GM19438 (cell line): Measurements from ENCODE around the gene PIAS3.

ENCODE experiments used
- ATAC-seq: cut with Tn5 transposase; IDR thresholded peaks from one replicate; pipeline ENCODE4 v1.9.1; 2021; ENCODE audit warnings: low read depth; ENCODE audit not compliant: unreplicated experiment

The PIAS3 gene

DNA sequence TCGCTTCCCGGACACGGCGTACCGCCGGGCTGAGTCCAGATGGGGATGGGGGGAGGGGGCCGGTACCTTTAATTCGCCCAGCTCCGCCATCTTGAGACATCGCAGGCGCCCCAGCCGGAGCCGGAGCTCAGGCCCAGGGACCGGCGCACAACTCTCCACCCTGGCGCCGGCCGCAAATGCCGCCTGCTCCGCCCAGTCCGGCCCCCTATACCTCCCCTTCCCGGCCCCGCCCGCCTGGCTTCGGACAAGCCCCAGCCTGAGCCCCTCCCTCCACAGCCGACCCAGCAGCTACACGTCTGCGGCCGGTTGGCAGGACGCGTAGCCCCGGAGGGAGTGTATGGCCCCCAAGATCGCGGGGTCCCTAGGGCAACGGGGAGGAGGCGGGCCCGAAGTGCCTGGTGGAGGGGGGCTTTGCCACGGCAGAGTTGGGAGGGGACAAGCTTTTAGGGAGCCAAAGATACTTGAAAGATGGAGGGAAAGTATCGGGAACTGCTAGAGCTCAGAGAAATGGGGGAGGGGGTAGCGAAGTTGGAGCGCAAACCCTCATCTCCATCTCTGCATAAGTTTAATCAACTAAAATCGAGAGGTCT lies at the start of gene PIAS3:
Gene PIAS3, minus strand, starts transcription at position 181 of the 590 bp plus-strand sequence. Its CDS starts 91 bp downstream, at position 90.
- peak; percentile 75 for ATAC-seq

DNA sequence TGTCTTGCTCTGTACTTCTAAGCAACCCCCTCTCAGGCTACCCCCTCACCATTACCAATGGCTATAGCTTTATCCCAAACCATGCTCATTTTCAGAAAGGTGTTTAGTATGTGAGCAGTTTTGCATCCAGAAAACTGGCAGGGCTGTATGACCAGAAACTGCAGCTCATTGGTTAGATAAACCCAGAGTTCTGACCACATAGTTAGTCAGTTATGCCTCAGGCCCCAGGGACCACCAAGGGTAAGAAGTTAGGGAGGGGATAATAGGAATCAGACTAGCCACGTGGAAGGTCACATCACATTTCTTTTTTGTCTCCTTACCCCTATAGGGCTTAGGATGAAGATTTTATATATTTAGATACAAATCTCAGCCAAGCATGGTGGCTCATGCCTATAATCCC lies 49.8 kb upstream of the PIAS3 start:
- ATAC-seq, result no peak

DNA sequence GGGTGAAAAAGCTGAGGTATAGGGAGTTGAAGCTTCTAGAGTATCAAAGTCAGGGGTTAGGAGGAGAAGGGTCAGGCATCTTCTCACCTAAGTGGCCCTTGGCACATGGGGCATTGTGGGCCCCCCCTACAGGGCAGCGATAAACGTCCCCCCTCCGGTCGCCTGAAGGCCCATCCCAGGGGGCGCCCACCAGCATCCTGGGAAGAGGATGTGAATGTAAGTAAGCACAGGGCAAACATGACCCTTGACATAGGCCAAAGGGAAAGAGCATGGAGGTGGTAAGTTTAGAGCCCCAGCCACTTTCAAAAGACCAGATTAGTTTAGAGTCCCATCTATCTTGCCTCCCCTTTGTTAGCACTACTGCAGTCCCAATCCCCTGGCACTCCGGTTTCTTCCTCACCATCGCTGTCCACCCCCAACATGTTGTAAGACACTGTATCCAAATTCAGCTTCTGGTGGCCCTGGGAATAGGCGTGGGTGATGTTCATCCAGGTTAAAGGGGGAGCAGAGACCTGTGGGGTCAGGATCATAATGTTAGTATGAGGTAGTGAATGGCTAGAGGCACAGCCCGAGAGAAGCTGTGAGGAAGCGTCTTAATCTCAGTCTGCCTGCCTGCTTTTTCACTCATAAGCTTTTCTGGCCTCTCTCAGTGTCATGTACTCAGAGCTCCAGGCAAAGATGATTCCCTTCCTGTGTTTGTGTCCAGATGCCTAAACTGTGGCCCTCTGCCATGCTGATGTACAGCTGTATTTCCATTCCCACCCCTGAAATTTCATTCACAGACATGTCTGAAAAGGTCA lies 48.3 kb upstream of the PIAS3 start:
- ATAC-seq, result no peak

DNA sequence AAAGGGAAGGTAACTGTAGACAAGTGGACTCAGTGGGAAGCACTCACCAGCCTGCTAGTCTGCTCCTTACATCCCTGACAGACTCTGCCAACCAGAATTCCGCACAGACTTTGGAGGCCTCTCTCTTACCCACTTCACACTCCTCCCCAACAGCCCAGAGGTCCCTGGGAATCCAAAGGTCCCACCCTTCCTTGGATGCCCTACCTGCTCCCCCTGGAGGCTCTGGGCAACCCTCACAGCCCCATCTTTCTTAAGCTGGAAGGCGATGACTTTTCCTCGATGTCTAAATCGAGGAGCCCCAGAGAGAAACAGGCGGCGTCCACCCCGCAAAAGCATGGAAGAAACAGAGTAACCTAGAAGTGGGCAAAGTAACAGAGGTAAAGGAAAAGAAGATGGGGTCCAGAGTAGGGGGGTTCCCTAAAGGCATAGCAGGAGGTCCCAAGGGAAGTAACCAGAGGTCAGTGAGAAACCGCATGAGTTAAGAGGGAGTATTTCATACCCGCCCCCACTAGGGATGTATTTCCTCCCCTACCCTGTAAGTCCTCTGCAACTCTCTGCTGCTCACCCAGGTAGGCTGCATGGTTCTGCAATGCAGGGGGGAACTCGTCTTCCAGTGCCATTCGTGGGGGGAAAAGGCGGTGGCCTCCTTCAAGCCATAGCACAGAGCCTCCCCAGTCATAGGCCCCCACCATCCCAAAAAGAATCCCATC lies 42.6 kb upstream of the PIAS3 start:
- no peak for ATAC-seq

DNA sequence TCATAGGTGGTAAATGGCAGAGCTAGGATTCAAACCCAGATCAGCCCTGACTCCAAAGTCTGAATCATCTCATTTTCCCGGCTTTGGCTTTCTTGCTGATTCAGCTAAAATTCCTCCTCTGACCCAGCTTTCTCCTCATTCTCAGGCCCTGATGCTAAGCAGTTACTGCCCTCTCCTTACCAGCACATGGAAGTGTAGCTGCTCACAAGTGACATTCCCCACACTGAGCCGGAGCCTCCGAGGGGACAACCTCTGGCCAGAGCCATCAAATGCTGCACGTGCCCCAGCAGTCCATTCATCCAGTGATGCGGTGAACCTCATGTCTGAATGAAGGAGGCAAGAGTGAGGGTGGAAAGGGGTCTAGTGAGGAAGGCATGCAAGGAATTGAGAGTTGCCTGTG lies 39.9 kb upstream of the PIAS3 start:
- no peak for ATAC-seq

DNA sequence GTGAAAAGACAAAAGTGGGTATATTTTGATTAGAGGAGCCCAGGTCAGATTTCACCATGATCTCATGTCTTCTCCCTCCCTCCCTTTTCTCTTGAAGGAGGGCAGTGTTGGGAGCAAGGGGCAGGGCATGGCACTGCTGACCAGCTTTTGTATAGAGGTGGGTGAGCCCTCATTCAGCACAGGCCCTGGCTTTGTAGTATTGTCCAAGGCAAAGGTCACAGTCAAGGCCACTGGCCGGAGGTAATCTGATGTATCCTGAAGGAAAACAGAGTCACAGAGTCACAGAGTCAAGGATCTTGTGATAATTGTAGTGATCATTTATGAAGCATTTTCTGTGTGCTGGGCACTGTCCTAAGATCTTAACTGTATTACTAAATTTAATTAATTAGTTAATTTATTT lies 39.1 kb upstream of the PIAS3 start:
- ATAC-seq, result no peak

DNA sequence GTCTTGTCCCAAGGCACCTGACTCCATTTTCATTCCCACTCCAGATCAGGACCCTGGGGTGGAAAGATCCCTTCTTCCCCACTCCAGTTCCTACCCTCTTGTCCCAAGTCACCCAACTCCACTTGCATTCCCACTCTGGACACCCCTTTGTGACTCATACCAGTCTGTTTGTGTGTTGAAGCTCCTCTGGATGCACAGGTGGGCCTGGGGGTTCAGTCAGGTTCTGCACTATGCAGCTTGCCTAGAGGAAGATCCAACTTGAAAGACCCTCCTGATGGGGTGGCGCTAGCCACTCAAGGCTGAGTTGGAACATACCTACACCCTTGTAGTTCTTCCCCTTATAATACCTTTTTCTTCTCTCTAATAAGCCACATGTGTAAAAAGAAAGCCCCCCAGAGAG lies 36.6 kb upstream of the PIAS3 start:
- ATAC-seq, result no peak

DNA sequence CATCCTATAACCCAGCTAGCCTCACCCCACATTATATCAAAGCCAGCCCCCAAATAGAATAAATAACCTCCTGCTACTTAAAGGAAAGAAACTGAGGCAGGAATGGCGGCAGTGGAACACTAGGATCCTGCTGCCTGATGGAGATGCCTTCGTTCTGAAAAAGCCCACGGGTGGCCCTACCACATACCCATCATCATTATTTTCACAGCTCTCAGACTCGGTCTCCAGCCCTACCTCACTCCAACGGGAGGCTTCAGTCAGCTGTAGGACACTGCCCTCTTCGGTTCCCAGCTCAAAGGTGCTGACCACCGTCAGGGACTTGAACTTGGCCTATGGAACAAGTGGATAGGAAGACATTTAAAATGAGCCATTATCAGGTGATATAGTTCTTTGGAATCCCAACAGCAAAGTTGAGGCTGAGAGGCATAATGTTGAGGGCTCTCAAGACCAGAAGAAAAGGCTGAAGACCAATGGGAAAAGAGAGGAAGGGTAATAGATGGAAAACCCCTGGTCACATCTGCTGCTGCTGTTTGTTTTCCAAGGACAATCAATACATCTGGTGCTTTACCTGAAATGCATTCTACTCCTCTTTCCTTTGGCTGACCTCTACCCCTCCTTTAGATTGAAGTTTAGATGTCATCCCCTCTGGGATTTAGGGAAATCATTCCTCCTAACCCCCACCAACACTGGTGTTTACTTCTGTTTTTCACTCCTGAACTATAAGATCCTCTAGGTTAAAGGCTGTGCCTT lies 34.6 kb upstream of the PIAS3 start:
- no peak for ATAC-seq

DNA sequence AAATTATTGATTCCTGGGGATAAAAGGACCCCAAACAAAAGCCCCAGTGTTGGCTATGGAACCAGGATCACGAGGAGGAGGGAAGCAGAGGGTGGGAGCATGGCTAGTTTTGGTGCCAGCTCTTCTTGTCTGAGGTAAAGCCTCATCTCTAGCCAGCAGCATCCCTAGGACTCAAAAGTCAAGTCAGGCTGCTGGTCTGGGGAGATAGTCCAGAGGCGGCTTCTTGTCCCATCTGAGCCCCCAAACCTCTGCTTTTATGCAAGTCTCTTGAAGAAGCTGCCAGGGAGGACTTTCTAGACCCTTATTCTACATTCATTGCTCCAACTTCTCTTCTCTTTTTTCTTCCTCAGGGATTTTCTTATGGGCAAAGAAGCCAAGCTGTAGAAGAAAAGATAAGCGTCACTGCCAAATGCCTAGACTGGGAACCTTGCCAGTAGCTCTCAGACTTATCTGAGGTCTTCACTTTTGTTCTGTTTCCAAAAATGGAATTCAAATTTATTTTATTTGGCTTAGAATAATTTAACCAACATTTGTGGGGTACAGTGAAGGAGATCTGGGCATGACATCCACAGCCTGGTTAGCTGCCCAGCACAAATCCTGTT lies 33.7 kb upstream of the PIAS3 start:
- ATAC-seq, result no peak

DNA sequence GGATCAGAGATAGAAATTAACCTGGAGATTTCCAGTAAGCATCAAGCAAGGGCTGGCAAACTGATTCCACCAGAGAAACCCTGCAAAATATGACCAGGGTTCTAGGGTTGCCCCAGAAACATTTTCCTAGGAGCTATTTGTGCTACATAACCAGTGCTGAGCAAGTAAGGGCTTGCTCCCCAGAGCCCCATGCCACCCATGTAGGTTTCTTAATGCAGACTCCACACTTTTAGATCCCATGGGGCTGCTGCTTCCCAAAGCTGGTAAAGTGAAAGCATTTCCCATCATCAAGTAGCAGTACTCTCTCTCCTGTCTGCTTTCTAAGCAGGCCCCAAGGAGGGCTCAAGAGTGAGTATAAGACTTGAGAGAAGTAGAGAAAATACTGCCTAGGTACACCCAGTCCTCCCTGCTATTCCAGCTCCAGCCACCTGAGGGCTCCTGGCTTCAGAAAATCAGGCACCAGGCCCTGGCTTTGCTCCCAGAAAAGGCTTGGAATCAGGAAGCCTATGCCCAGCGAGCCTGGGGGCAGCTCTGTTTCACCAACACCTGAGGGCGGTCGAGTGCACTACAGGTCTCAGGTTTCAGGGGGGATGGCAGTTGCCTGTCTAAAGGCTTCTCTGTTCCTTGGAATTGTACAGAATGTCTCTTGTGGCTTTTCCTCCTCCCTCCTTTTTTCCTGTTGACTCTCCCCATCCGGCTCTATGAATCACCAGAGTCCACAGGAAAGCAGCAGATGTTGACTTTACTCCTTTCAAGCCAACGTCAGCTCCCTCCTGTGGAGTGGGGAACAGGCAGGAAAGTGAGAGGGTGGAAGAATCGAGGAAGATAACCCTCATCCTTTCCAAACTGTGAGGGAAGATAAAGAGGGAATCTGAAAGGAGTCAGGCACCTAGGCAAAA lies 33.0 kb upstream of the PIAS3 start:
- ATAC-seq, result no peak

DNA sequence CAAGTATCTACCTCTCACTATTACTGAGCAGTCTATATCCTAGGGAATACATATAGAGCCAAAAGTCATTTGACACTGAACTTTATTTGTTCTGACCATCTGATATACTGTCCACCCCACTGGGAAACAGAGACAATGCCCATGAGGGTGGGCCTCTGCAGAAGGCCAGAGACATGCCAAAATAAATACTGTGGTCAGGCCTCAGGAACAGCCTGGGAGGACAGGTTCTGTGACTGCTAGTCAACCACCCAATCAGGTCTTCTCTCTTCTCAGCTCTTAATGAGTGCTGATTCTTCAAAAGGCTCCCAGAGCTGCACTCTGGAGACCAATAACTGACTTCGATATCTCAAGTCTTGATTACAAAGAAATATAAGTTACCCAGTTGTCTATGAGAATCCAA lies 32.3 kb upstream of the PIAS3 start:
- ATAC-seq, result no peak

DNA sequence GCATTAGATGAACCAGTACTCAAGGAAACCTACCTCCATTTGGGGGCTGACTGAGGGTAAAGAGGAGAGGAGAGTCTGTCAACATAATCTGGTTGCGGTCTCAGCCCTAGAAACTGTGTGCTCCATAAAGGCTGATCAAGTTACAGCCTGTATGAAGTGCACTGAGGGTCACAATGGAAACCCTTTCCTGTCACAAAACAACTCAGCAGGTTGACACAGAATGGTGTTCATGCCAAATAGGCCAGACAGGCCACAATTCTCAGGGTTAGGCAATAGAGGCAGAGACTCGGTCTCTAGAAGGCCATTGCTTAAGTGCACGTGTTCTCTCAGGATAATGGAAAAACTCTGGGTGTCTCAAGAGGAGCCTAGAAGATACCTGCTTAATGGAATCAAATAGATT lies 30.8 kb upstream of the PIAS3 start:
- ATAC-seq, result no peak

DNA sequence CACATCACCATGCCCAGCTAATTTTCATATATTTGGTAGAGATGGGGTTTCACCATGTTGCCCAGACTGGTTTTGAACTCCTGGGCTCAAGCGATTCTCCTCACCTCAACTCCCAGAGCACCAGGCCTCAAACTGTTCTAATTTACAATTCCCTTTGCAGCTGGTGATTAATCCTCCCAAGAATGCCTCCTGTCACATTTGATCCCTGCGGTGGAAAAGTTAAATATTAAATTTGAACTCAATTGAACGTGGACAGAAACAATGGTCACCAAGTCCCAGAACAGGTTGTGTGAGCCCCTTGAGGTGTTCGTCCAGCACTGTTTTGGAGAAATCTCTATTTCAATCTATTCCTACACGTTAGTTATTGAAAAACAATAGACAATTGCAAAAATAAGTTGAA lies 28.8 kb upstream of the PIAS3 start:
- no peak for ATAC-seq

DNA sequence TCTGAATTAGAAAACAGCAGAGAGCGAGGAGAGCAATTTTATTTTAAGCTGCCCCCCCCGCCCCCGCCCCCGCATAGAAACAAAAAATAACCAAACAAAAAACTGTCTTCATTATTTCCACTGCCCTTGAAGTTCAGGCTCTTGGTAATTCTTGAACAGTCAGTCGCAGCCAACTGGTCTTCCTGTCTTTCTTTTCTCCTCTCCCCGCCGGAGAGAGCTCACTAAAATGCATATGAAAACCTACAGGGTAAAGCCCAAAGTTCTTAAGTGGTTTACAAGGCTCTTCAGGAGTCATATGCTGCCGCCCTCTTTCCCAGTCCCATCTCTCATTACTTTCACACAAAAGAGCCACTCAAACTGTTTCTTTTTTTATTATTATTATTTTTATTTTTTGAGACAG lies 27.9 kb upstream of the PIAS3 start:
- ATAC-seq, result no peak

DNA sequence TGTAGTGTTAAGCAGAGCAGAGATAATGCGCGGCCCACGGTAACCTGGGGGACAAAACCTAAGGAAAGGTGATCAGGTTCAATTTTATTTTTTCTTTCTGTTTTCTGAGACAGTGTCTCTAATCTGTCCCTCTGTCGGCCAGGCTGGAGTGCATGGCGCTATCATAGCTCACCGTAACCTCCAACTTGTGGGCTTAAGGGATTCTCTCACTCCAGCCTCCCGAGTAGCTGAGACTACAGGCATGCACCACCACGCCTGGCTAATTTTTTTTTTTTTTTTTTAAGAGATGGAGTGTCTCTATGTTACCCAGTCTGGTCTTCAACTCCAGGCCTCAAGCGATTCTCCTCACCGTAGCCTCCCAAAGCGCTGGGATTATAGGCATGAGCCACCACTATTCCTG lies 27.5 kb upstream of the PIAS3 start:
- no peak for ATAC-seq

DNA sequence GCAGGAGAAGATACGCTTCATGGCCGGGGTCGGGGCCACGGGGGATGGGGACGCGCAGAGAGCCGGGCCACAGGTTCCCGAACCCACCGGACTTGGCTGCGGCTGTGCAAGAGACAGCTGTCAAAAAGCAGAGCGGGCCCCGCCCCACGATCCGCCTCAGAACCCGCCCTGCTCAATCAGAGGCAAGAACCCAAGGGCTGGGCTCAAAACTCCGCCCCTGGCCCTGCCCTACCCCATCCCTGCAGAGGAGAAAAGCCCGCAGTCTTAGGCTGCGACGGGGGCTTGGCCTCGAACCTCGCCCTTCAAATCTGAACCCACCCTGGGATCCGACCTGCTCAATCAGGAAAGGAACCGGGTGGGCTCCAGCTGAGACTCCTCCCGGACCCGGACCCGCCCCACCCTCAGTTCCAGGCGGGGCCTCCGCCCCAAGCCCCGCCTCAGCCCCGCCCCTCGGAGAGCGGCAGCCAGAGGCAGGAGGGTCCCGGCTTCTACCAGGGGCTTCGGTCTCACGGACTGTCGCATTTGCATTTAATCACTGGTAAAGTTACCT lies 26.9 kb upstream of the PIAS3 start, which contains the start of gene ANKRD35:
Gene ANKRD35, minus strand, starts transcription at position 129 of the 550 bp plus-strand sequence. Its CDS starts 108 bp downstream, at position 21.
- ATAC-seq, result peak; percentile 99

DNA sequence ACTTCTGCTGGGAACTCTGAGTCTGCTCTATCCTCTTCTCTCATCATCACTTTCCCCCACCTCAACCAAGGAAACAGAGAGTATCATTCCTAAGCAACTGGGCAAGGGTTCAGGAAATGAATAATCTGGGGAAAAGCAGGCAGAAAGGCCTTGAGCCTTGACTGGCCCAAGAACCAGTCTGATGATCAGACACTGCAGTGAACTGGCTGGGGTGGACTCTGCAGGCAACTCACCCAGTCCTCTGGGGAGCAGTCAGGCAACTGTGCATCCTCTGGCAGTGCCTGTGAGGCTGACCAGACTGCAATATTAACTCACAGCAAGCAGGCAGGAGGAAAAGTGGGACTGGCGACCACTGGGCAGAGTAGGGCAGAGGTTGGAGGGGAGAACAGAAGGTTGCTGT lies 25.8 kb upstream of the PIAS3 start:
- no peak for ATAC-seq

DNA sequence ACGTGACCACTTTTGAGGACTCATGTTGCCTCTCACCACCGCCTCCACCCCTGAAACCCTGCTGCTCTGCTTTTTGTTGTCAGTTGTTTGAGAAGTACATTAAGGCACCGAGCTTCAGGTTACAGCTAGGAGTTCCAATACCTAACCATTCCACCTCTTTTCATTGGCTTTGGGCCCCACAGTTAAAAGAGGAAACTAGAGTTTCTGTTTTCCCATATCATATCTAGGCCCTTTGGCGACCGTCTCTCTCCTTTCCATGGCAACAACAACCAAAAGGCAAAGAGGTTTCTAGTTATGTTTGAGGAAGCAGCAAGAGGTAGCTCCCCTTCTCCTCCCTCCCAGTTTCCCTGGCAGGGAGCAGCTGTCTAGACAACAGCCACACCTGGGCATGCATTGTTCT lies 20.9 kb upstream of the PIAS3 start:
- ATAC-seq, result no peak

DNA sequence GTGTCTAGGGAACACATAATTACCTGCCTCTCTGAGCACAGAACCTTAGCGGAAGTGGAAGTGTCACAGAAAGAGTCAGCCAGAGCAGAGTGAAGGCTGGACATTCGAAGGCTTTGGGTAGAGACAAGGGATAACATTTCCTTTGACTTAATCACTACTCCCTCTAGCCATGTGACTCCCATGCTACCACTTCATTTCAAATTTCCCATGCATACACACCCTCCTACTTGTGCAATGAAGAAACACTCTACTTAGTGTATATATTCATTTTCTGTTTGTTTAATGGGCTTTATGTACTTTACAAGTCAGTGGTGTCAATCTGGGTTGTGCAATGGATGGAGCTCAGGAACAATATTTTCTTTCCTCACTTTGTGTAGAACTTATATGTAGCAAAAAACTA lies 19.8 kb upstream of the PIAS3 start:
- no peak for ATAC-seq
